ENCODE results near the gene EHD1.

GRCh38 chr11:64872790-64873488 is 5.5 kb downstream of the EHD1 start:
- TF ChIP-seq KLF1 (tag; IDR thresholded peaks at IDR 0.05) (no peak), HCFC1 (IDR thresholded peaks at IDR 0.05; ENCODE audit: low read depth, low read length) (no peak), CTCF (IDR thresholded peaks at IDR 0.05 in 2 of 3, conservative IDR thresholded peaks at IDR 0.05 in 1 of 3; ENCODE audit: insufficient read depth in 2 of 3, low read depth in 1 of 3, low read length in 3 of 3) (no peak), ZNF274 (IDR thresholded peaks at IDR 0.05; ENCODE audit: borderline replicate concordance, low read depth, low read length) (no peak), HNRNPH1 (optimal IDR thresholded peaks at IDR 0.05; ENCODE audit: low read depth, low read length) (no peak), MTA3 (IDR thresholded peaks at IDR 0.05; ENCODE audit: borderline replicate concordance) (no peak), CBX1 (IDR thresholded peaks at IDR 0.05; ENCODE audit: low read depth) (no peak), HOMEZ (CRISPR knock-in tag; IDR thresholded peaks at IDR 0.05) (no peak)

Data from K562 (cell line).